ENCODE measurements around the gene SETMAR. TPM values are rescaled to one million over a fixed set of nuclear protein-coding genes. Genes with fewer than 3 reads are reported as not detected.
"Not testable (repeated sequence)": the region's sequence is repeated elsewhere in the genome, so short reads cannot be mapped to it uniquely, and the experiment has no call there.

The SETMAR gene
- total RNA-seq, 2 experiments from 2014 or later, result 16.6 to 19.2 TPM

- Histone ChIP-seq H3K9me2 (ENCODE audit: insufficient read depth, low read length) (no peaks in the 10 kb centered on the region), H2AFZ (ENCODE audit: low read length) (no peak overlapping the region), H3K79me2 (ENCODE audit: insufficient read depth, low read depth, low read length) (no peaks in the 10 kb centered on the region), H3K9me3 (ENCODE audit: low read length) (no peaks in the 10 kb centered on the region), H3K4me3 (ENCODE audit: low read depth, low read length, poor library complexity, severe bottlenecking) (no peak overlapping the region), H3K27ac (ENCODE audit: low read depth, low read length, poor library complexity, severe bottlenecking) (no peak overlapping the region), H3K4me1 (ENCODE audit: insufficient read depth, low read length, poor library complexity, severe bottlenecking) (no peaks in the 10 kb centered on the region), H3K36me3 (ENCODE audit: insufficient read depth, low read length) (no peaks in the 10 kb centered on the region), H4K20me1 (ENCODE audit: insufficient read depth, low read length) (peaks cover 4% of the 10 kb centered on the region; the same call in 1 of the 2 replicates), H3K4me2 (ENCODE audit: low read length) (no peak overlapping the region)
- CTCF ChIA-PET (ENCODE audit: unreplicated experiment), result no interaction called here
- DNase-seq (ENCODE audit: low spot score), result no peak
- intact Hi-C loops (cut with micrococcal nuclease; ENCODE audit: unreplicated experiment), result no loop called here
- no peak for TF ChIP-seq EZH2phosphoT487 (IDR thresholded peaks at IDR 0.05; ENCODE audit: borderline replicate concordance, low read depth, low read length)
- TF ChIP-seq, protein P1, sequence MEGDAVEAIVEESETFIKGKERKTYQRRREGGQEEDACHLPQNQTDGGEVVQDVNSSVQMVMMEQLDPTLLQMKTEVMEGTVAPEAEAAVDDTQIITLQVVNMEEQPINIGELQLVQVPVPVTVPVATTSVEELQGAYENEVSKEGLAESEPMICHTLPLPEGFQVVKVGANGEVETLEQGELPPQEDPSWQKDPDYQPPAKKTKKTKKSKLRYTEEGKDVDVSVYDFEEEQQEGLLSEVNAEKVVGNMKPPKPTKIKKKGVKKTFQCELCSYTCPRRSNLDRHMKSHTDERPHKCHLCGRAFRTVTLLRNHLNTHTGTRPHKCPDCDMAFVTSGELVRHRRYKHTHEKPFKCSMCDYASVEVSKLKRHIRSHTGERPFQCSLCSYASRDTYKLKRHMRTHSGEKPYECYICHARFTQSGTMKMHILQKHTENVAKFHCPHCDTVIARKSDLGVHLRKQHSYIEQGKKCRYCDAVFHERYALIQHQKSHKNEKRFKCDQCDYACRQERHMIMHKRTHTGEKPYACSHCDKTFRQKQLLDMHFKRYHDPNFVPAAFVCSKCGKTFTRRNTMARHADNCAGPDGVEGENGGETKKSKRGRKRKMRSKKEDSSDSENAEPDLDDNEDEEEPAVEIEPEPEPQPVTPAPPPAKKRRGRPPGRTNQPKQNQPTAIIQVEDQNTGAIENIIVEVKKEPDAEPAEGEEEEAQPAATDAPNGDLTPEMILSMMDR (conservative IDR thresholded peaks at IDR 0.05; ENCODE audit: low read length), result no peak
- BruUV-seq (replicated peaks), result no TSS peak
- POLR2A ChIA-PET, result no interaction called here
These were observed 8.4 kb upstream of the SETMAR start for GRCh38 chr3:4294616-4295327.

GRCh38 chr3:4296454-4296853 lies 6.7 kb upstream of the SETMAR start:
- H3K4me3 ChIP-seq (ENCODE audit: low read depth, low read length, poor library complexity, severe bottlenecking); BruUV-seq (replicated peaks); H4K20me1 ChIP-seq (ENCODE audit: insufficient read depth, low read length); H3K79me2 ChIP-seq (ENCODE audit: insufficient read depth, low read depth, low read length); H2AFZ ChIP-seq (ENCODE audit: low read length); intact Hi-C loops (cut with micrococcal nuclease; ENCODE audit: unreplicated experiment); H3K9me2 ChIP-seq (ENCODE audit: insufficient read depth, low read length); H3K9me3 ChIP-seq (ENCODE audit: low read length); H3K27ac ChIP-seq (ENCODE audit: low read depth, low read length, poor library complexity, severe bottlenecking); H3K4me1 ChIP-seq (ENCODE audit: insufficient read depth, low read length, poor library complexity, severe bottlenecking); H3K4me2 ChIP-seq (ENCODE audit: low read length); H3K36me3 ChIP-seq (ENCODE audit: insufficient read depth, low read length); CTCF ChIA-PET (ENCODE audit: unreplicated experiment); DNase-seq (ENCODE audit: low spot score): not testable (repeated sequence)
- POLR2A ChIA-PET, result interaction anchor here (0.6 to 0.8 kb wide), 3 partner anchors 10 to 395 kb away, joined by 3 to 5 read pairs (median 4); no protein-coding TSS in a partner anchor

DNA sequence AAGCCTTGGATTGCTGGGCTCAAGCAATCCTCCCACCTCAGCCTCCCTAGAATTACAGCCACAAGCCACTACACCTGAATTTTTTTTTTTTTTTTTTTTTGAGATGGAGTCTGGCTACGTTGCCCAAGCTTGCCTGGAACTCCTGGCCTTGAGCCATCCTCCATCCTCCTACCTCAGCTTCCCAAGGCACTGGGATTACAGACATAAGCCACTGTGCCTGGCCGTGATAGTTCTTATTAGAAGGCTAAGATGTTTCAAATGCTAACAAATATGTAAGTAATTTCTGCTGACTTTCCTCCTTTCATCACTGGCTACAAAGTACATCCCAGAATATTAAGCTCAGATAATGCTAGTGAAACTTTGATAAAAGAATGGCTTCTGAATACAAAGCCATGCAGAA lies 5.7 kb upstream of the SETMAR start:
- Histone ChIP-seq H3K4me2 (ENCODE audit: low read length) (no peak overlapping the region), H3K36me3 (ENCODE audit: insufficient read depth, low read length) (no peaks in the 10 kb centered on the region), H2AFZ (ENCODE audit: low read length) (no peak overlapping the region), H3K4me3 (ENCODE audit: low read depth, low read length, poor library complexity, severe bottlenecking) (no peak overlapping the region), H3K4me1 (ENCODE audit: insufficient read depth, low read length, poor library complexity, severe bottlenecking) (no peaks in the 10 kb centered on the region), H3K9me3 (ENCODE audit: low read length) (no peaks in the 10 kb centered on the region), H3K27ac (ENCODE audit: low read depth, low read length, poor library complexity, severe bottlenecking) (no peak overlapping the region), H3K9me2 (ENCODE audit: insufficient read depth, low read length) (no peaks in the 10 kb centered on the region), H3K79me2 (ENCODE audit: insufficient read depth, low read depth, low read length) (no peaks in the 10 kb centered on the region), H4K20me1 (ENCODE audit: insufficient read depth, low read length) (no peaks in the 10 kb centered on the region)
- intact Hi-C loops (cut with micrococcal nuclease; ENCODE audit: unreplicated experiment), result no loop called here
- DNase-seq (ENCODE audit: low spot score), result no peak
- no TSS peak for BruUV-seq (replicated peaks)
- POLR2A ChIA-PET, result interaction anchor here (1.1 to 1.7 kb wide), 2 partner anchors 9 to 10 kb away, joined by 4 to 5 read pairs; no protein-coding TSS in a partner anchor
- CTCF ChIA-PET (ENCODE audit: unreplicated experiment), result no interaction called here
- TF ChIP-seq, protein P1 (conservative IDR thresholded peaks at IDR 0.05; ENCODE audit: low read length), result no peak
- TF ChIP-seq EZH2phosphoT487 (IDR thresholded peaks at IDR 0.05; ENCODE audit: borderline replicate concordance, low read depth, low read length), result no peak
